ENCODE measurements around the gene CCDC28B. TPM values are rescaled to one million over a fixed set of nuclear protein-coding genes. Genes with fewer than 3 reads are reported as not detected.

CCDC28B gene
- total and polyA plus RNA-seq, 2 of the 13 experiments (the other 11 are each of a cell fraction or from before 2014, with no cell fraction given), result 2.6 to 3.5 TPM

DNA sequence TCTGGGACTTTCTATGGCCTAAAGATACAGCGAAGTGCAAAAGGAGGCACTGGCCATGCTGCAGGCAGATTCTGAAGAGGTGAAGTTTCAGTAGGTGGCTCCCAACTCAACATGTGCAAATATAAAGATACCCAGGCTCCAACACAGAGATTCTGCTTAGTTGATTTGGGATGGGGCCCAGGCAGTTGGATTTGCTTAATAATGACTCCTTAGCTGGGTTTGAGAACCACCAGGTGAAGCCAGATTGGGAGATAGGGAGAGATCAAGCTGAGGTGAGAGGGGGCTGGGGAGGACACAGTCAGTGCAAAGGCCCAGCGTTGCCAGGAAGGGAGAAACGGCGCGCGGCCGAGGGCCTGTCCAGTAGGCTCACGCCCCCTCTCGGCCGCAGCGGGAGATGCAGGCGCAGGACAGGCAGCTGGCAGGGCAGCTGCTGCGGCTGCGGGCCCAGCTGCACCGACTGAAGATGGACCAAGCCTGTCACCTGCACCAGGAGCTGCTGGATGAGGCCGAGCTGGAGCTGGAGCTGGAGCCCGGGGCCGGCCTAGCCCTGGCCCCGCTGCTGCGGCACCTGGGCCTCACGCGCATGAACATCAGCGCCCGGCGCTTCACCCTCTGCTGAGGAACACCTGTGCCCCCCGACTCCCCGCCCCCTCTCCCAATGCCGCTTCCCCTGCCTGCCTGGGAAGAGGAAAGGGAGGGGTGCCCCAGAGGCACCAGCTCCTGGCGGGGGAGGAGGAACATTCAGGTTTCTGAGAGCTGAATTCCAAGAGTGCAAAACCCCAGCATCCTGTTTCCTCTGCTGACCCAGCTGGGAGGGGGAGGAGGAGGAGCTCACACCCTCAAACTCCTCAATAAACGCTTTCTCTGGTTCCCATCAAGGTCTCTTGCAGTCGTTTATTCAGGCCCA, 47.8 kb downstream of the CCDC28B start:
- intact Hi-C loops (cut with micrococcal nuclease; ENCODE audit: unreplicated experiment) (loop anchor here (1.0 kb wide), 1 partner anchor 42 kb away; no protein-coding TSS in a partner anchor), in situ Hi-C loops (cut with HindIII; ENCODE audit: extremely low pct_ligation_motif_present, low pct_unique_long_range_greater_than_20kb) (no loop called here)
- Histone ChIP-seq H3K4me1 (ENCODE audit: insufficient read depth, low read length) (peaks cover 83% of the 10 kb centered on the region), H4K20me1 (ENCODE audit: insufficient read depth, low read length) (no peaks in the 10 kb centered on the region), H2AFZ (ENCODE audit: low read length) (no peak overlapping the region), H3K36me3 (replicated peaks in 1 of 2; ENCODE audit: control insufficient read depth in 1 of 2, insufficient read depth in 2 of 2, low read length in 2 of 2) (no peaks in the 10 kb centered on the region), H3K4me2 (ENCODE audit: low read depth, low read length) (peak overlapping the region; percentile 72), H3K27ac (ENCODE audit: extremely low read length, insufficient read depth, low read length) (no peak overlapping the region), H3K4me3 (replicated peaks in 1 of 3; ENCODE audit: insufficient read depth in 1 of 3, low read depth in 2 of 3, low read length in 3 of 3) (peak overlapping the region in 2 of 3 experiments; percentile 8 to 58; a peak in 2 of 6 replicates), H3K9me3 (ENCODE audit: low read length) (no peaks in the 10 kb centered on the region), H3K27me3 (ENCODE audit: control insufficient read depth in 1 of 2, insufficient read depth in 2 of 2, low read length in 2 of 2) (no peaks in the 10 kb centered on the region), H3K79me2 (ENCODE audit: insufficient read depth, low read length) (no peaks in the 10 kb centered on the region), H3K9ac (ENCODE audit: insufficient read depth, low read depth, low read length) (peak overlapping the region; percentile 45; the same call in 1 of the 2 replicates)
- BruUV-seq (replicated peaks), result no TSS peak
- ATAC-seq, result peak; percentile 71
- DNase-seq (ENCODE audit: low spot score), result peak; percentile 59
- CTCF ChIA-PET (ENCODE audit: low intra/inter-chr PET ratio, low total read pairs), result interaction anchor here (1.0 to 1.3 kb wide), 2 partner anchors 32 to 68 kb away, joined by 3 to 8 read pairs; no protein-coding TSS in a partner anchor
- WGBS (ENCODE audit: low lambda C conversion rate), result 52% methylated on average over 3 of the region's 31 CpGs
- no peak for FAIRE-seq
- POLR2A ChIA-PET, result interaction anchor here (0.7 to 7.1 kb wide), 11 partner anchors 11 to 464 kb away, joined by 3 to 48 read pairs (median 8); partner anchors contain the start of genes BSDC1, HDAC1, MARCKSL1 and TXLNA
- TF ChIP-seq NFIB (CRISPR knock-in tag; IDR thresholded peaks at IDR 0.05; ENCODE audit: borderline replicate concordance) (no peak), ZNF138 (CRISPR knock-in tag; IDR thresholded peaks at IDR 0.05; ENCODE audit: low read depth) (no peak), SPEN (CRISPR knock-in tag; IDR thresholded peaks at IDR 0.05; ENCODE audit: low read depth) (peak; percentile 70), ZNF3 (CRISPR knock-in tag; IDR thresholded peaks at IDR 0.05) (peak; percentile 65; the same call in 1 of the 2 replicates), NKX3-1 (CRISPR knock-in tag; IDR thresholded peaks at IDR 0.05) (no peak), ZNF30 (CRISPR knock-in tag; IDR thresholded peaks at IDR 0.05) (no peak), ZNF350 (CRISPR knock-in tag; IDR thresholded peaks at IDR 0.05; ENCODE audit: borderline replicate concordance, low read depth) (peak; percentile 55; the same call in 1 of the 2 replicates), SNRNP70 (IDR thresholded peaks at IDR 0.05; ENCODE audit: low read depth, low read length) (no peak)
- TF ChIP-seq, protein P1, sequence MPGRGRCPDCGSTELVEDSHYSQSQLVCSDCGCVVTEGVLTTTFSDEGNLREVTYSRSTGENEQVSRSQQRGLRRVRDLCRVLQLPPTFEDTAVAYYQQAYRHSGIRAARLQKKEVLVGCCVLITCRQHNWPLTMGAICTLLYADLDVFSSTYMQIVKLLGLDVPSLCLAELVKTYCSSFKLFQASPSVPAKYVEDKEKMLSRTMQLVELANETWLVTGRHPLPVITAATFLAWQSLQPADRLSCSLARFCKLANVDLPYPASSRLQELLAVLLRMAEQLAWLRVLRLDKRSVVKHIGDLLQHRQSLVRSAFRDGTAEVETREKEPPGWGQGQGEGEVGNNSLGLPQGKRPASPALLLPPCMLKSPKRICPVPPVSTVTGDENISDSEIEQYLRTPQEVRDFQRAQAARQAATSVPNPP (CRISPR knock-in tag; IDR thresholded peaks at IDR 0.05), result no peak
- TF ChIP-seq, protein P2, sequence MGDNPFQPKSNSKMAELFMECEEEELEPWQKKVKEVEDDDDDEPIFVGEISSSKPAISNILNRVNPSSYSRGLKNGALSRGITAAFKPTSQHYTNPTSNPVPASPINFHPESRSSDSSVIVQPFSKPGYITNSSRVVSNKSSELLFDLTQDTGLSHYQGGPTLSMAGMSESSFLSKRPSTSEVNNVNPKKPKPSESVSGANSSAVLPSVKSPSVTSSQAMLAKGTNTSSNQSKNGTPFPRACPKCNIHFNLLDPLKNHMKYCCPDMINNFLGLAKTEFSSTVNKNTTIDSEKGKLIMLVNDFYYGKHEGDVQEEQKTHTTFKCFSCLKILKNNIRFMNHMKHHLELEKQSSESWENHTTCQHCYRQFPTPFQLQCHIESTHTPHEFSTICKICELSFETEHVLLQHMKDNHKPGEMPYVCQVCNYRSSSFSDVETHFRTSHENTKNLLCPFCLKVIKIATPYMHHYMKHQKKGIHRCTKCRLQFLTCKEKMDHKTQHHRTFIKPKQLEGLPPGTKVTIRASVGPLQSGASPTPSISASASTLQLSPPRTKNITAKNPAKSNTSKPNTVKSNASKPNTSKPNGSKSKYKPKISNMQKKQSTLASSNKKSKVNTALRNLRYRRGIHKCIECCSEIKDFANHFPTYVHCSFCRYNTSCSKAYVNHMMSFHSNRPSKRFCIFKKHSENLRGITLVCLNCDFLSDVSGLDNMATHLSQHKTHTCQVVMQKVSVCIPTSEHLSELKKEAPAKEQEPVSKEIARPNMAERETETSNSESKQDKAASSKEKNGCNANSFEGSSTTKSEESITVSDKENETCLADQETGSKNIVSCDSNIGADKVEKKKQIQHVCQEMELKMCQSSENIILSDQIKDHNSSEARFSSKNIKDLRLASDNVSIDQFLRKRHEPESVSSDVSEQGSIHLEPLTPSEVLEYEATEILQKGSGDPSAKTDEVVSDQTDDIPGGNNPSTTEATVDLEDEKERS (CRISPR knock-in tag; IDR thresholded peaks at IDR 0.05), result peak; percentile 90
- TF ChIP-seq, protein P3, sequence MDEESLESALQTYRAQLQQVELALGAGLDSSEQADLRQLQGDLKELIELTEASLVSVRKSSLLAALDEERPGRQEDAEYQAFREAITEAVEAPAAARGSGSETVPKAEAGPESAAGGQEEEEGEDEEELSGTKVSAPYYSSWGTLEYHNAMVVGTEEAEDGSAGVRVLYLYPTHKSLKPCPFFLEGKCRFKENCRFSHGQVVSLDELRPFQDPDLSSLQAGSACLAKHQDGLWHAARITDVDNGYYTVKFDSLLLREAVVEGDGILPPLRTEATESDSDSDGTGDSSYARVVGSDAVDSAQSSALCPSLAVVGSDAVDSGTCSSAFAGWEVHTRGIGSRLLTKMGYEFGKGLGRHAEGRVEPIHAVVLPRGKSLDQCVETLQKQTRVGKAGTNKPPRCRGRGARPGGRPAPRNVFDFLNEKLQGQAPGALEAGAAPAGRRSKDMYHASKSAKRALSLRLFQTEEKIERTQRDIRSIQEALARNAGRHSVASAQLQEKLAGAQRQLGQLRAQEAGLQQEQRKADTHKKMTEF (CRISPR knock-in tag; IDR thresholded peaks at IDR 0.05), result peak; percentile 48; the same call in 1 of the 2 replicates
- TF ChIP-seq, protein P4, sequence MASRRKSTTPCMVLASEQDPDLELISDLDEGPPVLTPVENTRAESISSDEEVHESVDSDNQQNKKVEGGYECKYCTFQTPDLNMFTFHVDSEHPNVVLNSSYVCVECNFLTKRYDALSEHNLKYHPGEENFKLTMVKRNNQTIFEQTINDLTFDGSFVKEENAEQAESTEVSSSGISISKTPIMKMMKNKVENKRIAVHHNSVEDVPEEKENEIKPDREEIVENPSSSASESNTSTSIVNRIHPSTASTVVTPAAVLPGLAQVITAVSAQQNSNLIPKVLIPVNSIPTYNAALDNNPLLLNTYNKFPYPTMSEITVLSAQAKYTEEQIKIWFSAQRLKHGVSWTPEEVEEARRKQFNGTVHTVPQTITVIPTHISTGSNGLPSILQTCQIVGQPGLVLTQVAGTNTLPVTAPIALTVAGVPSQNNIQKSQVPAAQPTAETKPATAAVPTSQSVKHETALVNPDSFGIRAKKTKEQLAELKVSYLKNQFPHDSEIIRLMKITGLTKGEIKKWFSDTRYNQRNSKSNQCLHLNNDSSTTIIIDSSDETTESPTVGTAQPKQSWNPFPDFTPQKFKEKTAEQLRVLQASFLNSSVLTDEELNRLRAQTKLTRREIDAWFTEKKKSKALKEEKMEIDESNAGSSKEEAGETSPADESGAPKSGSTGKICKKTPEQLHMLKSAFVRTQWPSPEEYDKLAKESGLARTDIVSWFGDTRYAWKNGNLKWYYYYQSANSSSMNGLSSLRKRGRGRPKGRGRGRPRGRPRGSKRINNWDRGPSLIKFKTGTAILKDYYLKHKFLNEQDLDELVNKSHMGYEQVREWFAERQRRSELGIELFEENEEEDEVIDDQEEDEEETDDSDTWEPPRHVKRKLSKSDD (CRISPR knock-in tag; IDR thresholded peaks at IDR 0.05; ENCODE audit: low read depth), result 0 out of 2 replicates have a peak, but pooled peaks have one; percentile 51
